ENCODE data around the gene SLC26A9.

SLC26A9 gene

GRCh38 chr1:205959789-205960188, 16.5 kb upstream of the SLC26A9 start:
- TF ChIP-seq, protein P1, sequence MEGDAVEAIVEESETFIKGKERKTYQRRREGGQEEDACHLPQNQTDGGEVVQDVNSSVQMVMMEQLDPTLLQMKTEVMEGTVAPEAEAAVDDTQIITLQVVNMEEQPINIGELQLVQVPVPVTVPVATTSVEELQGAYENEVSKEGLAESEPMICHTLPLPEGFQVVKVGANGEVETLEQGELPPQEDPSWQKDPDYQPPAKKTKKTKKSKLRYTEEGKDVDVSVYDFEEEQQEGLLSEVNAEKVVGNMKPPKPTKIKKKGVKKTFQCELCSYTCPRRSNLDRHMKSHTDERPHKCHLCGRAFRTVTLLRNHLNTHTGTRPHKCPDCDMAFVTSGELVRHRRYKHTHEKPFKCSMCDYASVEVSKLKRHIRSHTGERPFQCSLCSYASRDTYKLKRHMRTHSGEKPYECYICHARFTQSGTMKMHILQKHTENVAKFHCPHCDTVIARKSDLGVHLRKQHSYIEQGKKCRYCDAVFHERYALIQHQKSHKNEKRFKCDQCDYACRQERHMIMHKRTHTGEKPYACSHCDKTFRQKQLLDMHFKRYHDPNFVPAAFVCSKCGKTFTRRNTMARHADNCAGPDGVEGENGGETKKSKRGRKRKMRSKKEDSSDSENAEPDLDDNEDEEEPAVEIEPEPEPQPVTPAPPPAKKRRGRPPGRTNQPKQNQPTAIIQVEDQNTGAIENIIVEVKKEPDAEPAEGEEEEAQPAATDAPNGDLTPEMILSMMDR (conservative IDR thresholded peaks at IDR 0.05; ENCODE audit: low read depth, low read length): no peak
- no peak overlapping the region for H3K4me3 ChIP-seq (ENCODE audit: low read depth, low read length)
- DNase-seq (ENCODE audit: low read depth): no peak

GRCh38 chr1:205955499-205955898, 12.2 kb upstream of the SLC26A9 start:
- H3K4me3 ChIP-seq (ENCODE audit: low read depth, low read length): no peak overlapping the region
- TF ChIP-seq, protein P1 (conservative IDR thresholded peaks at IDR 0.05; ENCODE audit: low read depth, low read length): no peak
- no peak for DNase-seq (ENCODE audit: low read depth)

- no peak for DNase-seq (ENCODE audit: low read depth)
- TF ChIP-seq, protein P1 (conservative IDR thresholded peaks at IDR 0.05; ENCODE audit: low read depth, low read length): no peak
- H3K4me3 ChIP-seq (ENCODE audit: low read depth, low read length): no peak overlapping the region
Observed at GRCh38 chr1:205954819-205955404, 11.7 kb upstream of the SLC26A9 start.

- H3K4me3 ChIP-seq (ENCODE audit: low read depth, low read length): no peak overlapping the region
- DNase-seq (ENCODE audit: low read depth): no peak
- TF ChIP-seq, protein P1 (conservative IDR thresholded peaks at IDR 0.05; ENCODE audit: low read depth, low read length): no peak
Observed at GRCh38 chr1:205951746-205952145, 8.5 kb upstream of the SLC26A9 start.

- no peak overlapping the region for H3K4me3 ChIP-seq (ENCODE audit: low read depth, low read length)
- TF ChIP-seq, protein P1 (conservative IDR thresholded peaks at IDR 0.05; ENCODE audit: low read depth, low read length): no peak
- no peak for DNase-seq (ENCODE audit: low read depth)
Observed at GRCh38 chr1:205950826-205951549, 7.7 kb upstream of the SLC26A9 start.

GRCh38 chr1:205950280-205950679, 7.0 kb upstream of the SLC26A9 start:
- DNase-seq (ENCODE audit: low read depth): peak; percentile 9
- no peak overlapping the region for H3K4me3 ChIP-seq (ENCODE audit: low read depth, low read length)
- TF ChIP-seq, protein P1 (conservative IDR thresholded peaks at IDR 0.05; ENCODE audit: low read depth, low read length): no peak

DNA sequence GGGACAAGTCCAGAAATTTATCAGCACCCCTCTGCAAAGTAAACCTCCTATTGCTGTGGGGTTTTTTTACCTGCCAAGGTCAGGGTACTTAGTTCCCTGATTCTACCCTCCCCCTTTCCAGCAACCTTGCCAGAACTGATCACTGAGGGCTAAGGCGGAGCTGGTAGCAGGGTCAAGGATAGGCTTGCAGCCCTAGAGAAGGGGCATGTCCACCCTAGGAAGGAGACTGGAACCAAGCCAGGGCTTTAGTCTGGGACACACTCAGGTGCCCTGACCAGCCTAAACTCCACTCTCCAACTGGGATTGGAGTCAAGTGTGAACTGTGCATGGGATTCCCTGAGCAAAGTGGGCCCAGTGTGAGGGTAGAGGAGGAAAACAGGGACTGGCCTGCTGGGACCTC, 6.5 kb upstream of the SLC26A9 start:
- no peak overlapping the region for H3K4me3 ChIP-seq (ENCODE audit: low read depth, low read length)
- TF ChIP-seq, protein P1 (conservative IDR thresholded peaks at IDR 0.05; ENCODE audit: low read depth, low read length): no peak
- DNase-seq (ENCODE audit: low read depth): no peak
